K562 (cell line): Measurements from ENCODE around the gene ZC3H7B. TPM values are rescaled to one million over a fixed set of nuclear protein-coding genes. Genes with fewer than 3 reads are reported as not detected.
"Not testable (repeated sequence)": the region's sequence is repeated elsewhere in the genome, so short reads cannot be mapped to it uniquely, and the experiment has no call there.

Experiments used
- ATAC-seq: fragments of 200-7000 bp; cut with Tn5 transposase; 3 replicates; pipeline ENCODE4 v1.9.1; 2020; ENCODE audit warnings: moderate library complexity
- BruUV-seq: library from RNA; stranded (reverse); fragments of 400-500 nt; replicated peaks from 2 replicates; lab custom pipeline; 2021; lab: Mats Ljungman, UMichigan
- CTCF ChIA-PET: fragments of 300-600 bp; formaldehyde crosslinking; extraction: SDS; loops from one replicate; lab custom pipeline; 2021; ENCODE audit warnings: low intra/inter-chr PET ratio; lab: Yijun Ruan, JAX
- POLR2A ChIA-PET: fragments of 300-600, 350-650 bp; sonication (Branson Sonifier 250); formaldehyde crosslinking; extraction: SDS; loops from one replicate; lab custom pipeline; 2021; ENCODE audit warnings: antibody characterized with exemption, inconsistent platforms; lab: Yijun Ruan, JAX
- DNase-seq, 4 experiments: peaks; one replicate each; pipeline versions ENCODE4 v3.0.0 to v3.0.0-alpha.2; 2011 to 2018; ENCODE audit warnings: low spot score in 3 of 4, mixed read lengths in 3 of 4; ENCODE audit errors: extremely low read depth in 1 of 4
- FAIRE-seq: peaks from 2 replicates; lab custom pipeline; 2011; peaks lifted over from hg19 to GRCh38; lab: Jason Lieb, UNC
- H2AFZ ChIP-seq: 2 replicates; pipeline ENCODE4 v1.6.0; 2011; ENCODE audit warnings: low read depth, low read length, control low read depth, inconsistent platforms
- H3K27ac ChIP-seq: fragments of 200-600 bp; 3 replicates; pipeline ENCODE4 v1.8.0; 2011; ENCODE audit warnings: low read depth, mild to moderate bottlenecking, control low read depth, inconsistent platforms, low read length, moderate library complexity, mixed read lengths; ENCODE audit errors: extremely low read depth
- H3K27me3 ChIP-seq, 2 experiments: fragments of 300-600 bp in 1 of 2; 2 replicates in 1 of 2; 3 replicates in 1 of 2; pipeline versions ENCODE4 v1.6.0 to v1.8.0; 2011; ENCODE audit warnings: inconsistent platforms in 2 of 2, low read length in 2 of 2, mild to moderate bottlenecking in 1 of 2, mixed read lengths in 1 of 2, moderate library complexity in 1 of 2; ENCODE audit not compliant: control insufficient read depth in 2 of 2, insufficient read depth in 2 of 2
- H3K36me3 ChIP-seq: fragments of 300-600 bp; 3 replicates; pipeline ENCODE4 v1.8.0; 2011; ENCODE audit warnings: mild to moderate bottlenecking, low read length, inconsistent platforms; ENCODE audit not compliant: control insufficient read depth, insufficient read depth
- H3K4me1 ChIP-seq, 2 experiments: fragments of 200-600 bp in 1 of 2; replicated peaks in 1 of 2; 2 replicates in 1 of 2; 3 replicates in 1 of 2; pipeline versions ENCODE4 v1.5.1 to v1.8.0; 2011; ENCODE audit warnings: inconsistent platforms in 2 of 2, low read length in 2 of 2, mild to moderate bottlenecking in 1 of 2, mixed read lengths in 1 of 2, moderate library complexity in 1 of 2; ENCODE audit not compliant: control insufficient read depth in 2 of 2, insufficient read depth in 2 of 2
- H3K4me2 ChIP-seq: 2 replicates; pipeline ENCODE4 v1.6.1; 2011; ENCODE audit warnings: low read length, control low read depth, inconsistent platforms, mixed read lengths; ENCODE audit not compliant: insufficient read depth
- H3K4me3 ChIP-seq: fragments of 200-600 bp; sonication (generic), shearing (Covaris generic); 2 replicates; pipeline ENCODE4 v1.5.1; 2016; ENCODE audit warnings: control low read depth, inconsistent platforms
- H3K79me2 ChIP-seq: fragments of 200-600 bp; 3 replicates; pipeline ENCODE4 v1.8.0; 2011; ENCODE audit warnings: low read length, inconsistent platforms; ENCODE audit not compliant: control insufficient read depth, insufficient read depth
- H3K9ac ChIP-seq, 2 experiments: 2 replicates each; pipeline versions ENCODE4 v1.6.0 to v1.6.1; 2011; ENCODE audit warnings: low read depth in 2 of 2, low read length in 2 of 2, control low read depth in 1 of 2, inconsistent platforms in 1 of 2, mild to moderate bottlenecking in 1 of 2, mixed read lengths in 1 of 2; ENCODE audit not compliant: insufficient read depth in 1 of 2
- H3K9me1 ChIP-seq: one replicate; pipeline ENCODE4 v1.6.0; 2011; ENCODE audit warnings: inconsistent platforms, mild to moderate bottlenecking, low read length, moderate library complexity; ENCODE audit not compliant: control insufficient read depth, insufficient read depth
- H3K9me3 ChIP-seq: replicated peaks from 2 replicates; pipeline ENCODE4 v1.5.1; 2011; ENCODE audit warnings: low read depth, low read length, inconsistent platforms; ENCODE audit not compliant: control insufficient read depth, insufficient read depth
- H4K20me1 ChIP-seq: replicated peaks from 2 replicates; pipeline ENCODE4 v1.6.1; 2011; ENCODE audit warnings: low read length, inconsistent platforms, mixed read lengths; ENCODE audit not compliant: control insufficient read depth, insufficient read depth
- ELF1 ChIP-seq: fragments of 200-800 bp; sonication (Bioruptor generic); IDR thresholded peaks from 2 replicates; pipeline ENCODE4 v1.6.1; 2016; ENCODE audit warnings: missing genetic modification characterization, missing compliant biosample characterization
- POLR2AphosphoS5 ChIP-seq: IDR thresholded peaks from 2 replicates; pipeline ENCODE4 v1.6.1; 2011; ENCODE audit warnings: mild to moderate bottlenecking, low read depth, low read length, moderate library complexity; ENCODE audit not compliant: control insufficient read depth, insufficient read depth
- WGBS: fragments of 100-300 bp; shearing (Covaris generic); methylation state at CpG from one replicate; pipeline ENCODE4 v1.1.6; 2016; ENCODE audit warnings: low coverage, mixed read lengths; ENCODE audit not compliant: insufficient coverage; ENCODE audit errors: missing lambda C conversion rate; 5-methylcytosine and 5-hydroxymethylcytosine counted together
- in situ Hi-C: fragments of 300-500 bp; cut with MboI; formaldehyde crosslinking; loops from 4 replicates; pipeline ENCODE4 v1.15.0; 2018; ENCODE audit warnings: inconsistent platforms, mixed read lengths
- intact Hi-C: fragments of 100-400 bp; cut with micrococcal nuclease; formaldehyde crosslinking; loops from 2 replicates; pipeline ENCODE4 v1.14.2; 2022
- polyA plus RNA-seq, 8 experiments: library from polyadenylated mRNA; depleted of rRNA in 4 of 8; stranded (reverse) in 5 of 8; unstranded in 3 of 8; fragments of >200 nt; fragmentation: Nextera tagmentation in 2 of 8; fragmentation: Illumina TruSeq in 1 of 8; extraction: Ambion mirVana in 2 of 8; extraction: Trizol in 1 of 8; gene quantifications; 2 replicates each; pipeline versions ENCODE4 v1.2.1 to v1.2.3, GENCODE V29; 2011 to 2014; ENCODE audit warnings: inconsistent platforms in 1 of 8, missing spikeins in 1 of 8
- total RNA-seq, 7 experiments: library from RNA; depleted of rRNA in 6 of 7; stranded (reverse); fragments of >200 nt in 6 of 7; fragmentation: Illumina TruSeq in 2 of 7; extraction: Trizol in 2 of 7; gene quantifications; 2 replicates each; pipeline versions ENCODE4 v1.2.1 to v1.2.3, GENCODE V29; 2011 to 2021; ENCODE audit warnings: low replicate concordance in 1 of 7

Gene ZC3H7B
- total and polyA plus RNA-seq, 9 of the 15 experiments (the other 6 are each of a cell fraction or from before 2014, with no cell fraction given) = 0.07 to 49.8 (median 26.8) TPM

GRCh38 chr22:41259756-41260155 is 41.6 kb upstream of the ZC3H7B start:
- H3K4me2 ChIP-seq, H3K79me2 ChIP-seq, in situ Hi-C loops, ATAC-seq, DNase-seq, intact Hi-C loops, H3K9me1 ChIP-seq, POLR2A ChIA-PET, H3K9ac ChIP-seq, H4K20me1 ChIP-seq, H3K27me3 ChIP-seq, CTCF ChIA-PET, H2AFZ ChIP-seq, BruUV-seq, H3K27ac ChIP-seq, H3K4me3 ChIP-seq, H3K4me1 ChIP-seq, H3K9me3 ChIP-seq, FAIRE-seq: not testable (repeated sequence)
- 85% methylated on average over 4 of the region's 4 CpGs for WGBS
- peaks cover 90% of the 10 kb centered on the region; the same call in 2 of the 3 replicates for H3K36me3 ChIP-seq

- H3K27me3 ChIP-seq = no peaks in the 10 kb centered on the region
- 0 out of 2 replicates have a peak, but pooled peaks have one; percentile 36 for TF ChIP-seq POLR2AphosphoS5
- no peak for TF ChIP-seq ELF1 (tag)
- H3K4me2 ChIP-seq = no peak overlapping the region
- H3K9ac ChIP-seq = no peak overlapping the region
- H3K9me1 ChIP-seq = no peaks in the 10 kb centered on the region
- intact Hi-C loops (no loop called here), in situ Hi-C loops (no loop called here)
- ChIA-PET POLR2A (interaction anchor here (0.6 kb wide), 1 partner anchor 100 kb away, joined by 3 read pairs; no protein-coding TSS in a partner anchor), CTCF (no interaction called here)
- ATAC-seq = no peak
- H3K36me3 ChIP-seq = peaks cover 89% of the 10 kb centered on the region; the same call in 2 of the 3 replicates
- FAIRE-seq = no peak
- 97% methylated on average over 4 of the region's 7 CpGs for WGBS
- no peaks in the 10 kb centered on the region for H3K9me3 ChIP-seq
- DNase-seq = no peak
- no peak overlapping the region for H3K27ac ChIP-seq
- BruUV-seq = no TSS peak
- H3K4me3 ChIP-seq = no peak overlapping the region
- no peaks in the 10 kb centered on the region for H3K79me2 ChIP-seq
- H2AFZ ChIP-seq = no peak overlapping the region
- H4K20me1 ChIP-seq = no peaks in the 10 kb centered on the region
- 0 out of 5 replicates have a peak, but pooled peaks cover 0 to 5% of the 10 kb centered on the region in 2 experiments for H3K4me1 ChIP-seq
Observed at GRCh38 chr22:41260871-41261270, 40.5 kb upstream of the ZC3H7B start.
